HG03045 (cell line): ENCODE measurements around the gene P2RY8.
"Not testable (repeated sequence)": the region's sequence is repeated elsewhere in the genome, so short reads cannot be mapped to it uniquely, and the experiment has no call there.

ENCODE experiments used
- ATAC-seq: cut with Tn5 transposase; IDR thresholded peaks from one replicate; pipeline ENCODE4 v1.9.1; 2021; ENCODE audit warnings: mild to moderate bottlenecking, moderate library complexity; ENCODE audit not compliant: unreplicated experiment

The P2RY8 gene

DNA sequence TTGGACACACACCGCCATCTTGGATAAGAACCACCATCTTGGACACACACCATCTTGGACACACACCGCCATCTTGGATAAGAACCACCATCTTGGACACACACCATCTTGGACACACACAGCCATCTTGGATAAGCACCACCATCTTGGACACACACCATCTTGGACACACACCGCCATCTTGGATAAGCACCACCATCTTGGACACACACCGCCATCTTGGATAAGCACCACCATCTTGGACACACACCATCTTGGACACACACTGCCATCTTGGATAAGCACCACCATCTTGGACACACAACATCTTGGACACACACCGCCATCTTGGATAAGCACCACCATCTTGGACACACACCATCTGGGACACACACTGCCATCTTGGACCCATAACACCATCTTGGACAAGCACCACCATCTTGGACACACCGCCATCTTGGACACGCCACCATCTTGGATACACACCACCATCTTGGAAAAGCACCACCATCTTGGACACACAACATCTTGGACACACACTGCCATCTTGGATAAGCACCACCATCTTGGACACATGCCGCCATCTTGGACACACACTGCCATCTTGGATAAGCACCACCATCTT, 88.9 kb downstream of the P2RY8 start:
- not testable (repeated sequence) for ATAC-seq

DNA sequence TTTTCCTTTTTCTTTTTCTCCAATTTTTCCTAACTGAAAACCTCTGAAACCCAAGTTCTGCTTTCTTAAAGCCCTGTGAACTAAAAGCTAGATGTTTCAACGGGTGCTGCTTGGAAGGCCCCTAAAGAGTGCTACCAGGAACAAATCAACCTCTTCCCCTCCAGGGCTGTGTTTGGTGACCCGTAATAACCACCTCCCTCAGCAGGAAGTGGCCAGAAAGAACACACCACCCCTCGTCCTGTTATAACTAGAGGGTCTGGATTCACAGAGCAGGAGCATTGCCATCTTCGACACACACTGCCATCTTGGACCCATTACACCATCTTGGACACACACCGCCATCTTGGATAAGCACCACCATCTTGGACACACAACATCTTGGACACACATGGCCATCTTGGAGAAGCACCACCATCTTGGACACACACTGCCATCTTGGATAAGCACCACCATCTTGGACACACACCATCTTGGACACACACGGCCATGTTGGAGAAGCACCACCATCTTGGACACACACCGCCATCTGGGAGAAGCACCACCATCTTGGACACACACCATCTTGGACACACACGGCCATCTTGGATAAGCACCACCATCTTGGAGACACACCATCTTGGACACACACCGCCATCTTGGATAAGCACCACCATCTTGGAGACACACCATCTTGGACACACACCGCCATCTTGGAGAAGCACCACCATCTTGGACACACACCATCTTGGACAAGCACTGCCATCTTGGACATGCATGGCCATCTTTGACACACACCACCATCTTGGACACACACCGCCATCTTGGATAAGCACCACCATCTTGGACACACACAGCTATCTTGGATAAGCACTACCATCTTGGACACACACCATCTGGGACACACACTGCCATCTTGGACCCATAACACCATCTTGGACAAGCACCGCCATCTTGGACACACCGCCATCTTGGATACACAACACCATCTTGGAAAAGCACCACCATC, 89.7 kb downstream of the P2RY8 start:
- ATAC-seq: not testable (repeated sequence)

DNA sequence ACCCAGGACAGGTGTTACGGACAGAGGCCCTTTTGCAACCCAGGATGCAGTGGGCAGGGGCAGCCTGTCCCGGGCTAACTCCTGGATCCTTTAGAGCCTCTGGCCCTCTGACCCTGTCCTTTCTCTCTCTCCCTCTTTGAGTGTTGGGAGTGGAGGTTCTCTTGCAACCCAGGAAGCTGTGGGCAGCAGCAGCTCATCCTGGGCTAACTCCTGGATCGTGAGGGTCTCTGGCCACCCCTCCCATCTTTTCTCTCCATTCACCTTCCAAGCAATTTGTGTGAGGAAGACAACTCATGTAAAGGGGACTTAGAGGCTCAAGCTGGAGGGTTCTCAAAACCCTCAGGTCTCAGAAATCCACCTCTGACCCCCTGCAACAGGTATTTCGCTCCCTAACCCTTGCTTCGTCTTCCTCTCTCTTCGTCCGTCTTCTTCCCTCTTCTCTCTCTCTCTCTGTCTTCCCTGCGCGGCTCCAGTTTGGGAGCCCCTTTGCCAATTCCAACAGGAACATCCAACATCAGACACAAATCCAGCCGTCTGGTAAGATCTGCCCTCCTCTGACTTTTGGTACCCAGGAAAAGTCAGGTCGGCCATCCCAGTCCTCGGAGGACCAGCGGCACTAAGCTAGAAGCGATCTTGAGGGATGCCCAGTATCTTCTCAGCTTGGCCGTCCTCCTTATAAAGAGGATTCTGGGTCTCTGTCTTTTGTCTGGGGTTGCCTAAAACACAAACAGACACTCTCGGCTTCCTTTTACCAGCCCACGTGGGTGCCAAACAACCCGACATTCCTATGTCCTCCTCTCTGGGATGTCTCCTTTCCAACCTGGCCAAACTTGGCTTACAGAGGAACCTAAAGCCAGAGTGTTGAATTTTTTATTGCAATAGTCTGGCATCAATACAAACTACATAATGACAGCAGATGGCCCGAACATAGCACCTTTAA, 92.2 kb downstream of the P2RY8 start:
- no peak for ATAC-seq

DNA sequence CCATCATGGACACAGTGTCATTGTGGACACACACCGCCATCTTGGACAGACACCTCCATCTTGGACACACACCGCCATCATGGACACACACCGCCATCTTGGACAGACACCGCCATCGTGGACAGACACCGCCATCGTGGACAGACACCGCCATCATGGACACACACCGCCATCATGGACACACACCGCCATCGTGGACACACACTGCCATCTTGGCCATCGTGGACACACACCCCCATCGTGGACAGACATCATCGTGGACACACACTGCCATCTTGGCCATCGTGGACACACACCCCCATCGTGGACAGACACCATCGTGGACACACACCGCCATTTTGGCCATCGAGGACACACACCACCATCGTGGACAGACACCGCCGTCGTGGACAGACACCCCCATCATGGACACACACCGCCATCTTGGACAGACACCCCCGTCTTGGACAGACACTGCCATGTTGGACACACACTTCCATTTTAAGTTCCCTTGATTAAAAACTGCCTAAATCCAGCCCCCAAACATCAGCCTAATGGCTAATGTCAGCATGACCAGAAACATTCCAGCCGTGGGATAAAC, 93.4 kb downstream of the P2RY8 start:
- ATAC-seq: no peak

DNA sequence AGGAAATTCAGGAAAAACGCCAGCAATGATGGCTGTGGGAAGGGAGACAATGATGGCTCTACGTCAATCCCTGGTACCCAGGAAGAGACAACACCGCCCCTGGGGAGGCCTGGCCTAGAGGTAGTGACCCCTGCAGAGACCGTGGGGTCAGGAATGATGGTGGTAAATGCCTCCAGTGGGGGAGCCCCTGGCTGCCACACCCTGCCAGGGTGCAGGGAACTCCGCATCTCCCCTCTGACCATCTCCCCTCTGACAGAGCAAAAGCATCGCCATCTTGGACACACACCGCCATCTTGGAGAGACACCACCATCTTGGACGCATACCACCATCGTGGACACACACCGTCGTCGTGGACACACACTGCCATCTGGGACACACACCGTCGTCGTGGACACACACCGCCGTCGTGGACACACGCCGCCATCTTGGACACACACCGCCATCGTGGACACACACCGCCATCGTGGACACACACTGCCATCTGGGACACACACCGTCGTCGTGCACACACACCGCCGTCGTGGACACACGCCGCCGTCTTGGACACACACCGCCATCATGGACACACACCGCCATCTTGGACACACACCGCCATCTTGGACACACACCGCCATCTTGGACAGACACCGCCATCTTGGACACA, 94.1 kb downstream of the P2RY8 start:
- no peak for ATAC-seq

DNA sequence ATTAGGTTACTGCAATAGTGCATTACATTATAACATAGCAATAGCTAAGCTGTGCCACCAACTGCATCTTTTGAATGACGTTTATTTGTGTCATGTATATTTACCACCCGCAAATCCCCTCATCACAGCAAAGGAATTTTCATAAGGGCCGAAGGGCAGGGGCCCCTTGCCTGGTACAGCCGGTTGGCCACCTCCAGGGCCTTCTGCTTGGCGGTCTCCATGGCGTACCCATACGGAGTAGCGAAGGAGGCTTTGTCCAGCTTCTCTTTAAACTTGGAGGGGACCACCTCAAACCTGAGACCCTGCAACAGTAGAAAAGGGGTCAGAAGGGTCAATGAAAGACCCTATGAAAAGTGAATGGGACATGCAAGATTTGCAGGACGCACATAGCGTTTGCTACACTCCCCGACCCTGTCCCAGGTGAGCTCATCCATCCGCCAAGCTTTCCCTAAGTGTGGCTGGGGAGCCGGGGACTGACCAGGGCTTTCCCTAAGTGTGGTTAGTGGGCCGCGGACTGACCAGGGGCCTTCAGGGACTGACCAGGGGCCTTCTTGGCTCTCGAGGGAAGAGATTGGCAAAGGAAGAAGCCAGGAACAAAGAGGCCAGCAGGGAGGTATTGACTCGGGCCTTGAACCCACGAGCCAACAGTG, 94.8 kb downstream of the P2RY8 start:
- ATAC-seq: no peak

DNA sequence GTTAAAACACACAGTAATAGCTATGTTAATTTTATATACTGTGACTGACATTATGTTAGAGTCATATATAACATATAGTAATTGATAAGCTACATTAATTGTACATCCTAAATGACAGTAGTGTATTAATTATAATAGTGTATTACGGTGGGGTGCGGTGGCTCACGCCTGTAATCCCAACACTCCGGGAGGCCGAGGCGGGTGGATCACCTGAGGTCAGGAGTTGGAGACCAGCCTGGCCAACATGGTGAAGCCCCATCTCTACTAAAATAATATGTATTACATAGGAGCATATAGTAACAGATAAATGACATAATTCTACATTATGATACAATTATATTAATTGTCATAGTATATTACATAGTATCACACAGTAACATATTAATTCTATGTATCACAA, 96.5 kb downstream of the P2RY8 start:
- no peak for ATAC-seq

DNA sequence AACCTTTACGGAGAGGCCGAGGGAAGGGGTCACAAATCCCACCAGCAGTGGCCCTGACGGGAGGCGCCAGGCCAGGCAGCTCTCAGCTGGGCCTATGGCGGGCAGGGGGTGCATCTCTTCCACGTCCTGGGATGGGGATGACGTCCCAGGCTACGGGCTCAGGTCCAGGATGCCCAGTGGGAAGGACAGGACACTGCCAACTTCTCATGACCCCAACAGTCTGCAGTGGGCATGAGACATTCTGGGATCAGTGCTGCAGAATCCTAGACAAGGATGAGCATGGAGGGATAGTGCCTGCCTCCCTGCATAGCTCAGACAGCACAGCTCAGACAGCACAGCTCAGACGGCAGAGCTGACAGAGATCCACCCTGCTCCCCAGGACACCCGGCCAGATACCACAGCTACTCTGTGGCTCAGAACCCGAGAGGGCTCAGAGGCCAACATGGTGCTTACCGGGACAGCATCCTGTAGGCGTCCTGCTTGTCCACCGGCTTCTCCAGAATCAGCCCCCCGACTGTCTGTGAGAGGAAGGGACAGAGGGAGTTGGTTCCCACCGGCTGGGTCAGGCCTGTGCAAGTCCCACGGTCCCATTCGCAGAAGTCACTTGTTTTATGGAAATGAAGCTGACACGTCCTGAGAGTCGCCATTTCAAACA, 101.6 kb downstream of the P2RY8 start:
- ATAC-seq: no peak

DNA sequence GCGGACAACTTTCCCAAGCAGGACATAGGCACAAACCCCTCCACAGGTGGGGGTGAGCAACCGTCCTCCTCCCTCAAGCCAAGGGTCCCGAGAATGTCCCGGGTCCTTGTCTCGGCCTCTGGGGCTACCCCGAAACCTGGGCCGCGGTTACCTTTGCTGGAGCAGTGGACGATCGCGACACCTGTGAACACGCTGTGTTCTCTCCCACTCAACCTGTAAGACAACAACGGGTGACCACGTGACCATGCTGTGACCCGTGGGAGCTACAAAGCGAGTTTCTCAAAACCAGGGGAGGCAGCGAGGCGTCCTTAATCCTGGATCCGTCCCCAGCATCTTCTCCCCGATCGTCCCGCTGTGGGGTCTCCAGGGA, 102.1 kb downstream of the P2RY8 start:
- no peak for ATAC-seq

DNA sequence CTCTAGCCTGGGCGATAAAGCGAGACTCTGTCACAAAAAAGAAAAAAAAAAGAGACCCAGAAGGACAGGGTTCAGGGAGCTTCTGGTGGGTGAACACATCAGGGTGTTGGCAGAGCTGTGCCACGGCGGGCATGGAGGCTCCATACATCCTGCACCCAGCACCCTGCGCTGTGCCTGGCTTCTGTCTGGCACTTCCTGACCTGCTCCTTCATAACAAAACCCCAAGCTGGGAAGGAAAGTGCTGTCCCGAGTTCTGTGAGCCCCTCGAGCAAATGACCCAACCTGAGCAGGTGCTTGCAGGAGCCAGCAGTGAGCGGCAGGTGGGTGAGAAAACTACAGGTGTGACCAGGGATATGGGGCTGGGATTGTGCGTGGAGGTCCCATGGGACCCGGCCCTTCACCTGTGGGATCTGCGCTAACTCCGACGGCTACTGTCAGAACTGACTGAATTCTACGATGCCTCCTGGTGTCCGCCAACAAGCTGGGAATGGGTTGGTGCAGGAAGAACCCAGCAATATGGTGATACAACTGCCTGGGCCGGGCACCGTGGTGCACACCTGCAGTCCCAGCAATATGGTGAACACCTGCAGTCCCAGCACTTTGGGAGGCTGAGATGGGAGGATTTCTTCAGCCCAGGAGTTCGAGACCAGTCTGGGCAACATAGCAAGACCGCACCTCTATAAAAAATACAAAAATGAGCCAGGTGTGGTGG, 103.2 kb downstream of the P2RY8 start:
- no peak for ATAC-seq

DNA sequence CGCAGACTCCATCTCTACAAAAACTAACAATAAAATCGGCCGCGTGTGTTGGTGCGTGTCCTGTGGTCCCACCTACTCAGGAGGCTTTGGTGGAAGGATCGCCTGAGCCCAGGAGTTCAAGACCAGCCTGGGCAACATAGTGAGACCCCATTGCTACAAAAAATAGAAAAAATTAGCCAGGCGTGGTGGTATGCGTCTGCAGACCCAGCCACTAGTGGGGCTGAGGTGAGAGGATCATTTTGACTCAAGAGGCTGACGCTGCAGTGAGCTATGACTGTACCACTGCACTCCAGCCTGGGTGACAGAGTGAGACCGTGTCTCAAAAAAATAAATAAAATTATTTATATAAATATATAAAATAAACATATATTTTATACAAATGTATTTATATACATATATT, 106.5 kb downstream of the P2RY8 start:
- ATAC-seq: no peak

DNA sequence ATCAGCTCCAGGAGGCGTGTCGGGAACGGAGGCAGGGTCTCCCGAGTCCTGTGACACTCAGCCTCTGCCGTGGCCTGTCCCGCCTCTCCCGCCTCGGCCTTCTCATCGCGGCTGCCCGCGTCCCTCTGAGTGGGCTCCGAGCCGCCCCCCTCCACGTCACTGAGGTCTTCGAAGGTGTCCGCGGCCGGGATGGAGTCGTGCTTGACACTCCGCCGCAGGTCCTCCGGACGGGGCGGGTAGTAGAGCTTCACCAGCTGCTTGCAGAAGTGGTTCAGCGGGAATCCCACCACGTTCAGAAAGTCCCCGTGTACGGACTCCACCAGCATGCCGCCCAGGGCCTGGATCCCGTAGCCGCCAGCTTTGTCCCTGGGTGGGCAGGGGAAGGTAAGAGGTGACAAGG, 109.2 kb downstream of the P2RY8 start:
- ATAC-seq: no peak

DNA sequence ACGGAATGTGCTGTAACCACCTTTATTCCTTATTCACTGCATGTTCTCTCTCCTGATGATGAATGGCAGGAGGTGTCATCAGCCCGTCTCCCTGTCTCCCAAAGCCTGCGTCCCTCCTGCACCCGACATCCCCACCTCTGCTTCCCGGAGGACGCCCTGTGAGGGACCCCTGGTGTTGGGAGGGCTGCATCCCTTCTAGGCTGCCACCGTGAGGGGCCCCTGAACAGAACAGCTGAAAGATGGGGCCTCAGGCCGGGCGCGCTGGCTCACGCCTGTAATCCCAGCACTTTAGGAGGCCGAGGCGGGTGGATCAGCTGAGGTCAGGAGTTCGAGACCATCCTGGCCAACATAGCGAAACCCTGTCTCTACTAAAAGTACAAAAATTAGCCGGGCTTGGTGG, 110.7 kb downstream of the P2RY8 start:
- ATAC-seq: not testable (repeated sequence)

DNA sequence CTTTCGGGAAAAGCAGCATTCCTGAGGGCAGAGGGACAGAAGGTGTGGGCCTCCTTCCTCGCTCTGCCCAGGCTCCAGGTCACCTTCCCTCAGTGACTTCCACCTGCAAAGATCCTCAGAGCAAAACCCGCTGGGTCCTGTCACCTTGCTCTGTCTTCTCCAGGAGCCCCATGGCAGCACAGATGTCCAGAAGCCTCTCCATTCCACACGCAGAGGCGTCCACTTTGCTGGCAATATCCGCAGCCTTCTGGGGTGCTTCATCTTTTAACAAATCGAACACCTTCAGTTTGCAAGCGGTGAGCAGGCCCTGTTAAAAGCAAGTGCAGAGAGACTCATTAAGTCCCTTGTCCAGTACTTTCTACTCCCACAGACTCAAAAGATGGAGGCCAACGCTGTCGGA, 111.6 kb downstream of the P2RY8 start:
- ATAC-seq: no peak

DNA sequence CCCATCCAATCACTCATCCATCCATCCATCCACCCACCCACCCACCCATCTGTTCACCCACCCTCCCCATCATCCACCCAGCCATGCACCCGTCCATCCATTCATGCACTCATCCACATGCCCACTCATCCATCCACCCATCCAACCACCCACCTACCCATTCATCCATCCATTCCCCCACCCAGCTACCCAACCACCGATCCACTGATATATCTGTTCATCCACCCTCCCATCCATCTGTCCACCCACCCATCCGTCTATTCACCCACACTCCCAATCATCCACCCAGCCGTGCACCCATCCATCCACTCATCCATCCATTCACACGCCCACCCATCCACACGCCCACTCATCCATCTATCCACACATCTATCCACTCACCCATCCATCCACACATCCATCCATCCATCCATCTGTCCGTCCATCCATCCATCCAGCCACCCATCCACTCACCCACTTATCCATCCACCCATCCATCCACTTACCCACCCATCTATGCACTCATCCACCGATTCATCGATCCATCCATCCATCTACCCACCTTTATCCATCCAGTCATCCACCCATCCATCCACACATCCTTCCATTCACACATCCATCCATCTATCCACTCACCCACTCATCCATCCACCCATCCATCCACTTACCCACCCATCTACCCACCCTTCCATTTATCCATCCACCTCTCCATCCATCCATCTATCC, 112.7 kb downstream of the P2RY8 start:
- ATAC-seq: no peak

DNA sequence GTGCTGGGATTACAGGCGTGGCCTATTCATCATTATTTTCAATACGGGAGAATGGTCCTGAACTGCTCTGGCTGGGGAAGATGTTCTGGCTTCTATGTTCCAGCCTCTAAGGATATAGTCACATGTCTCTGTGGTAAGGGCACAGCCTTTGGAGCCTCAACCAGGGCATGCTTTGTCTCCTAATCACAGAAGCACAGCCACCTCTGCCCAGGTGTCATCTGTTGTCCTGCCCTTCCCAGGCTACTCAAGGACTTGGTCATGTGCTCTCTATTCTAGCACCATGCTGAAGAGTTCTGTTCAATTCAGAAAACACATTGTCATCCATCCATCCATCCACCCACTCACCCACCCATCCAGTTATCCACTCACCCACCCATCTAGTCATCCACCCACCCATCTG, 113.8 kb downstream of the P2RY8 start:
- no peak for ATAC-seq

DNA sequence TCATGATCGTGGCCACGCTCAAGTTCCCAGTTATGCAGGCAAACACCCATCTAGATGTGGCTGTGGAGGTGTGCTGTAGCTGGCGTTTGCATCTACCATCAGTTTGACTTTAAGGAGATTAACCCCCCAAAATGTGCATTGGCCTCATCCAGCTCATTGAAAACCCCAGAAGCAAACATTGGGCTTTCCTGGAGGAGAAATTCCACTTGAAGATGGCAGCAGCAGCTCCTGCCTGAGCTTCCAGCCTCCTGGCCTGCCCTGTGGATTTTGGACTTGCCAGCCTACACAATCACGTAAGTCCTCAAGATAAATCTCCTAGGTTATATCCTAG, 114.9 kb downstream of the P2RY8 start:
- no peak for ATAC-seq

DNA sequence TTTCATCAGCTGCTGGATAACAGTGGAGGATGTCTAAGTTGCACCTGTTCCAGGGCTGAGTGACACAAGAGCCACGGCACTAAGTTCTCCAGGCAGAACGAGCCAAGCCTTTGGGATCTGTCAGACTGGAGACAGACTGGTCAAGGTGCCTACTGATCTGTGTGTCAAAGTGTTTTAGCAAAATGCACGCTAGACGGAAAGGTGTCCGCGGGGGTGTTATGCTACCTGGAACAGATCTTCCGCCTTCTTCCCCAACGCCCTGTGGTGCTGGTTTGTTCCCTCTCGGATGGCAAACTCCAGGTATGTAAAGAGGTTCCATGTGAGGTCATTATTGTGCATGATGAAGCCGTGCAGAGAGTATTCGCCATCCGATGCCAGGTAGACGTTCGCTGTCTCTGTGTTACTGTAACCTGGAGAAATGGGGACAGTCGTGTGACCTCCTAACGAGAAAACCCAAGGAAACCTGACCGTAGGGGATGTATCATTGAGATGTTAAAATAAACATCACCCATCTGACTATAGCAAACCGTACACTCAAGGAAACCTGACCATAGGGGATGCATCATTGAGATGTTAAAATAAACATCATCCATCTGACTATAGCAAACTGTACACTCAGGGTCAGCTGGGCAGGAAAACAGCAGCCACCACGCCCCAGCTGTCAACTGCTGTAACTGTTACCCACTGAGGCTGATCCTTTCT, 115.4 kb downstream of the P2RY8 start:
- ATAC-seq: no peak
